Activated CD8-positive, alpha-beta memory T cell treated with anti-CD3 and anti-CD28 coated beads, Interleukin-2, amount 10 ng/mL, durations not matched to agents 7 days and 5 days (primary cell): Measurements from ENCODE around the gene DPP6. TPM values are rescaled to one million over a fixed set of nuclear protein-coding genes. Genes with fewer than 3 reads are reported as not detected.
A peak's percentile ranks its signal among the peaks of the same experiment; 100 is the strongest.
"Not testable (repeated sequence)": the region's sequence is repeated elsewhere in the genome, so short reads cannot be mapped to it uniquely, and the experiment has no call there.

Source experiments
- ATAC-seq: fragments of 150-1000 bp; cut with Tn5 transposase; one replicate; pipeline ENCODE4 v1.10.0; 2021; ENCODE audit warnings: moderate library complexity
- CTCF ChIA-PET: fragments of 350-600 bp; sonication (Branson Sonifier 250); formaldehyde crosslinking; loops from one replicate; lab custom pipeline; 2021; ENCODE audit warnings: antibody characterized with exemption; lab: Charles Lee
- DNase-seq: peaks from one replicate; pipeline ENCODE4 v3.0.0-alpha.2; 2020
- H3K27ac Mint-ChIP-seq: one replicate; pipeline ENCODE4 v1.8.0; 2021; ENCODE audit warnings: mild to moderate bottlenecking, mixed read lengths
- H3K27me3 Mint-ChIP-seq: one replicate; pipeline ENCODE4 v1.8.0; 2021; ENCODE audit warnings: mixed read lengths
- H3K36me3 Mint-ChIP-seq: one replicate; pipeline ENCODE4 v1.8.0; 2021; ENCODE audit warnings: mild to moderate bottlenecking, mixed read lengths
- H3K4me1 Mint-ChIP-seq: one replicate; pipeline ENCODE4 v1.8.0; 2021; ENCODE audit warnings: mixed read lengths
- H3K4me3 Mint-ChIP-seq: one replicate; pipeline ENCODE4 v1.8.0; 2021; ENCODE audit warnings: mild to moderate bottlenecking, moderate library complexity, mixed read lengths
- H3K9me3 Mint-ChIP-seq: one replicate; pipeline ENCODE4 v1.8.0; 2022; ENCODE audit warnings: low read depth, mixed read lengths
- total RNA-seq, 2 experiments: library from RNA; stranded (reverse); gene quantifications; one replicate each; pipeline ENCODE4 v1.2.3, GENCODE V29; 2021

DPP6 gene
- total RNA-seq, 2 experiments from 2014 or later, result not detected

GRCh38 chr7:154918266-154918665 is 866.1 kb downstream of the DPP6 start:
- H3K36me3 Mint-ChIP-seq, result no peaks in the 10 kb centered on the region
- CTCF ChIA-PET, result interaction anchor here (0.7 to 1.3 kb wide), 2 partner anchors 9 to 427 kb away, joined by 4 to 9 read pairs; no protein-coding TSS in a partner anchor
- ATAC-seq (no peak), DNase-seq (peak; percentile 14)
- no peaks in the 10 kb centered on the region for H3K9me3 Mint-ChIP-seq
- H3K27me3 Mint-ChIP-seq, result peaks cover 28% of the 10 kb centered on the region
- no peak overlapping the region for H3K27ac Mint-ChIP-seq
- peaks cover 4% of the 10 kb centered on the region for H3K4me1 Mint-ChIP-seq
- H3K4me3 Mint-ChIP-seq, result no peak overlapping the region

- CTCF ChIA-PET, result interaction anchor here (1.3 kb wide), 1 partner anchor 9 kb away, joined by 9 read pairs; no protein-coding TSS in a partner anchor
- Mint-ChIP-seq H3K4me3 (no peak overlapping the region), H3K27ac (no peak overlapping the region), H3K4me1 (peaks cover 3% of the 10 kb centered on the region), H3K27me3 (peaks cover 30% of the 10 kb centered on the region), H3K36me3 (no peaks in the 10 kb centered on the region), H3K9me3 (no peaks in the 10 kb centered on the region)
- DNase-seq (peak; percentile 11), ATAC-seq (no peak)
These were observed 866.5 kb downstream of the DPP6 start for GRCh38 chr7:154918741-154919140.

- Mint-ChIP-seq H3K4me3 (no peak overlapping the region), H3K27me3 (peaks cover 24% of the 10 kb centered on the region), H3K36me3 (no peaks in the 10 kb centered on the region), H3K9me3 (no peaks in the 10 kb centered on the region), H3K27ac (no peak overlapping the region), H3K4me1 (no peaks in the 10 kb centered on the region)
- CTCF ChIA-PET, result no interaction called here
- peak; percentile 18 for DNase-seq
- no peak for ATAC-seq
These were observed 867.4 kb downstream of the DPP6 start for GRCh38 chr7:154919344-154920225.

GRCh38 chr7:154922472-154922871 is 870.3 kb downstream of the DPP6 start:
- H3K4me3 Mint-ChIP-seq, H3K36me3 Mint-ChIP-seq, ATAC-seq, H3K9me3 Mint-ChIP-seq, DNase-seq, H3K27ac Mint-ChIP-seq, H3K4me1 Mint-ChIP-seq: not testable (repeated sequence)
- CTCF ChIA-PET, result interaction anchor here (1.0 to 2.4 kb wide), 2 partner anchors 9 to 450 kb away, joined by 3 to 13 read pairs; no protein-coding TSS in a partner anchor
- peaks cover 26% of the 10 kb centered on the region for H3K27me3 Mint-ChIP-seq

GRCh38 chr7:154927624-154928125 is 875.5 kb downstream of the DPP6 start:
- Mint-ChIP-seq H3K36me3 (peaks cover 4% of the 10 kb centered on the region), H3K27ac (peak overlapping the region; percentile 86), H3K4me1 (peaks cover 12% of the 10 kb centered on the region), H3K4me3 (peak overlapping the region; percentile 94), H3K27me3 (peaks cover 19% of the 10 kb centered on the region), H3K9me3 (no peaks in the 10 kb centered on the region)
- CTCF ChIA-PET, result interaction anchor here (0.7 to 3.3 kb wide), 51 partner anchors 10 to 671 kb away, joined by 3 to 43 read pairs (median 5); partner anchors contain the start of genes HTR5A, INSIG1 and PAXIP1
- peak; percentile 89 for DNase-seq
- peak; percentile 62 for ATAC-seq

GRCh38 chr7:154928136-154929005 is 876.2 kb downstream of the DPP6 start:
- CTCF ChIA-PET, result interaction anchor here (0.7 to 3.3 kb wide), 41 partner anchors 9 to 670 kb away, joined by 3 to 43 read pairs (median 7); partner anchors contain the start of genes HTR5A, INSIG1 and PAXIP1
- H3K9me3 Mint-ChIP-seq, result peaks cover 2% of the 10 kb centered on the region
- DNase-seq, result peak; percentile 56
- H3K36me3 Mint-ChIP-seq, result peaks cover 10% of the 10 kb centered on the region
- H3K27me3 Mint-ChIP-seq, result peaks cover 12% of the 10 kb centered on the region
- peak; percentile 87 for ATAC-seq
- peak overlapping the region; percentile 86 for H3K27ac Mint-ChIP-seq
- peak overlapping the region; percentile 94 for H3K4me3 Mint-ChIP-seq
- H3K4me1 Mint-ChIP-seq, result peaks cover 12% of the 10 kb centered on the region

- CTCF ChIA-PET, result interaction anchor here (1.6 to 3.3 kb wide), 9 partner anchors 15 to 415 kb away, joined by 3 to 43 read pairs (median 13); partner anchors contain the start of genes INSIG1 and PAXIP1
- no peak for ATAC-seq
- Mint-ChIP-seq H3K4me1 (peaks cover 12% of the 10 kb centered on the region), H3K4me3 (peak overlapping the region; percentile 94), H3K9me3 (peaks cover 7% of the 10 kb centered on the region), H3K27ac (peak overlapping the region; percentile 86), H3K36me3 (peaks cover 15% of the 10 kb centered on the region), H3K27me3 (peaks cover 10% of the 10 kb centered on the region)
- DNase-seq, result no peak
These were observed 877.0 kb downstream of the DPP6 start for GRCh38 chr7:154929006-154929726.

- CTCF ChIA-PET, result no interaction called here
- Mint-ChIP-seq H3K4me1 (peaks cover 12% of the 10 kb centered on the region), H3K27ac (no peak overlapping the region), H3K27me3 (no peaks in the 10 kb centered on the region), H3K9me3 (peaks cover 16% of the 10 kb centered on the region), H3K4me3 (no peak overlapping the region), H3K36me3 (peaks cover 27% of the 10 kb centered on the region)
- ATAC-seq (no peak), DNase-seq (no peak)
These were observed 879.7 kb downstream of the DPP6 start for GRCh38 chr7:154931906-154932305.

- H3K4me1 Mint-ChIP-seq, H3K27me3 Mint-ChIP-seq, CTCF ChIA-PET, DNase-seq, H3K27ac Mint-ChIP-seq, ATAC-seq, H3K4me3 Mint-ChIP-seq: not testable (repeated sequence)
- peaks cover 27% of the 10 kb centered on the region for H3K36me3 Mint-ChIP-seq
- peaks cover 16% of the 10 kb centered on the region for H3K9me3 Mint-ChIP-seq
These were observed 882.3 kb downstream of the DPP6 start for GRCh38 chr7:154934353-154934952.

- peaks cover 16% of the 10 kb centered on the region for H3K9me3 Mint-ChIP-seq
- peaks cover 29% of the 10 kb centered on the region for H3K36me3 Mint-ChIP-seq
- DNase-seq (no peak), ATAC-seq (no peak)
- no peaks in the 10 kb centered on the region for H3K27me3 Mint-ChIP-seq
- no peak overlapping the region for H3K4me3 Mint-ChIP-seq
- CTCF ChIA-PET, result interaction anchor here (1.1 to 2.3 kb wide), 3 partner anchors 10 to 407 kb away, joined by 3 to 9 read pairs (median 5); no protein-coding TSS in a partner anchor
- H3K4me1 Mint-ChIP-seq, result no peaks in the 10 kb centered on the region
- H3K27ac Mint-ChIP-seq, result no peak overlapping the region
These were observed 885.6 kb downstream of the DPP6 start for GRCh38 chr7:154937837-154938236.

GRCh38 chr7:154942691-154943090 is 890.5 kb downstream of the DPP6 start:
- Mint-ChIP-seq H3K4me1 (no peaks in the 10 kb centered on the region), H3K9me3 (no peaks in the 10 kb centered on the region), H3K27ac (no peak overlapping the region), H3K27me3 (no peaks in the 10 kb centered on the region), H3K4me3 (no peak overlapping the region), H3K36me3 (peaks cover 30% of the 10 kb centered on the region)
- ATAC-seq (no peak), DNase-seq (no peak)
- CTCF ChIA-PET, result interaction anchor here (0.6 to 3.5 kb wide), 2 partner anchors 10 to 16 kb away, joined by 3 to 13 read pairs; no protein-coding TSS in a partner anchor
